Endothelial cell (in vitro differentiated cells): ENCODE data around the gene PLD4. TPM values are rescaled to one million over a fixed set of nuclear protein-coding genes. Genes with fewer than 3 reads are reported as not detected.
A peak's percentile ranks its signal among the peaks of the same experiment; 100 is the strongest.

Experiments
- DNase-seq: peaks from one replicate; pipeline ENCODE4 v3.0.0; 2021; ENCODE audit warnings: low spot score
- H3K27ac Mint-ChIP-seq: one replicate; pipeline ENCODE4 v1.8.0; 2021; ENCODE audit warnings: mixed read lengths, inconsistent platforms; ENCODE audit not compliant: unreplicated experiment
- H3K27me3 Mint-ChIP-seq: one replicate; pipeline ENCODE4 v1.8.0; 2021; ENCODE audit warnings: mild to moderate bottlenecking, moderate library complexity, mixed read lengths, inconsistent platforms; ENCODE audit not compliant: unreplicated experiment
- H3K36me3 Mint-ChIP-seq: one replicate; pipeline ENCODE4 v1.8.0; 2021; ENCODE audit warnings: mild to moderate bottlenecking, low read depth, mixed read lengths, inconsistent platforms; ENCODE audit not compliant: unreplicated experiment
- H3K4me1 Mint-ChIP-seq: one replicate; pipeline ENCODE4 v1.8.0; 2021; ENCODE audit warnings: mild to moderate bottlenecking, mixed read lengths, inconsistent platforms; ENCODE audit not compliant: unreplicated experiment
- H3K4me3 Mint-ChIP-seq: one replicate; pipeline ENCODE4 v1.8.0; 2021; ENCODE audit warnings: mild to moderate bottlenecking, mixed read lengths, inconsistent platforms; ENCODE audit not compliant: unreplicated experiment
- H3K9me3 Mint-ChIP-seq: one replicate; pipeline ENCODE4 v1.8.0; 2021; ENCODE audit warnings: mixed read lengths, inconsistent platforms; ENCODE audit not compliant: unreplicated experiment
- total RNA-seq: library from RNA; stranded (reverse); fragmentation: NEBNext Ultra II Directional; extraction: Animal tissue kit (Norgen Biotek cat#: 25700); gene quantifications from one replicate; pipeline ENCODE4 v1.2.1, GENCODE V29; 2021; ENCODE audit not compliant: unreplicated experiment
- TF ChIP-seq, protein P1 (sequence below): fragments of 200-600 bp; sonication (generic); IDR thresholded peaks from one replicate; pipeline ENCODE4 v1.5.0; 2021; ENCODE audit warnings: antibody characterized with exemption; ENCODE audit not compliant: unreplicated experiment

The PLD4 gene
- total RNA-seq, 1 donor from 2014 or later = 1.3 TPM

DNA sequence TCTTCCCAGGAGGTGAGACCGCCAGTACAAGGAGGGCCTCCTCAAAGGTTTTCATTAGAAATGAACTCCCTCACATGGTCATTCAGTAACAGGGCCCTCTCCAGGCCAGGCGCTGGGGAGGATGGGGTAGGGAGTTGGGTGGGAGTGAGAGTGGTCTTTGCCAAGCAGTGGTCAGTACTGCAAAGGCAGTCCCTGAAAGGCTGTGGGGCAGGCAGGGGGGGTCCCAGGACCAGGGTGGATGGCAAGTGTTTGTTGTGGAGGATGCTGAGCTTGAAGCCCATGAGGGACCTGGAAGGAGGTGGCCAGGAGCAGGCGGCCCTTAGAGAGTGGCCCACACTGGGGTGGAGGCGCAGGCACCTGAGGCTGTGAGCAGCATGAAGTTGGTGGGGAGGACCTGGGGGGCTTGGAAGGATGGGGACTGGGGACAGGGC lies 33.5 kb upstream of the PLD4 start:
- H3K27ac Mint-ChIP-seq = no peak overlapping the region
- H3K9me3 Mint-ChIP-seq = no peaks in the 10 kb centered on the region
- H3K4me1 Mint-ChIP-seq = no peaks in the 10 kb centered on the region
- TF ChIP-seq, protein P1, sequence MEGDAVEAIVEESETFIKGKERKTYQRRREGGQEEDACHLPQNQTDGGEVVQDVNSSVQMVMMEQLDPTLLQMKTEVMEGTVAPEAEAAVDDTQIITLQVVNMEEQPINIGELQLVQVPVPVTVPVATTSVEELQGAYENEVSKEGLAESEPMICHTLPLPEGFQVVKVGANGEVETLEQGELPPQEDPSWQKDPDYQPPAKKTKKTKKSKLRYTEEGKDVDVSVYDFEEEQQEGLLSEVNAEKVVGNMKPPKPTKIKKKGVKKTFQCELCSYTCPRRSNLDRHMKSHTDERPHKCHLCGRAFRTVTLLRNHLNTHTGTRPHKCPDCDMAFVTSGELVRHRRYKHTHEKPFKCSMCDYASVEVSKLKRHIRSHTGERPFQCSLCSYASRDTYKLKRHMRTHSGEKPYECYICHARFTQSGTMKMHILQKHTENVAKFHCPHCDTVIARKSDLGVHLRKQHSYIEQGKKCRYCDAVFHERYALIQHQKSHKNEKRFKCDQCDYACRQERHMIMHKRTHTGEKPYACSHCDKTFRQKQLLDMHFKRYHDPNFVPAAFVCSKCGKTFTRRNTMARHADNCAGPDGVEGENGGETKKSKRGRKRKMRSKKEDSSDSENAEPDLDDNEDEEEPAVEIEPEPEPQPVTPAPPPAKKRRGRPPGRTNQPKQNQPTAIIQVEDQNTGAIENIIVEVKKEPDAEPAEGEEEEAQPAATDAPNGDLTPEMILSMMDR = no peak
- DNase-seq = no peak
- peaks cover 1% of the 10 kb centered on the region for H3K27me3 Mint-ChIP-seq
- no peak overlapping the region for H3K4me3 Mint-ChIP-seq
- H3K36me3 Mint-ChIP-seq = no peaks in the 10 kb centered on the region

DNA sequence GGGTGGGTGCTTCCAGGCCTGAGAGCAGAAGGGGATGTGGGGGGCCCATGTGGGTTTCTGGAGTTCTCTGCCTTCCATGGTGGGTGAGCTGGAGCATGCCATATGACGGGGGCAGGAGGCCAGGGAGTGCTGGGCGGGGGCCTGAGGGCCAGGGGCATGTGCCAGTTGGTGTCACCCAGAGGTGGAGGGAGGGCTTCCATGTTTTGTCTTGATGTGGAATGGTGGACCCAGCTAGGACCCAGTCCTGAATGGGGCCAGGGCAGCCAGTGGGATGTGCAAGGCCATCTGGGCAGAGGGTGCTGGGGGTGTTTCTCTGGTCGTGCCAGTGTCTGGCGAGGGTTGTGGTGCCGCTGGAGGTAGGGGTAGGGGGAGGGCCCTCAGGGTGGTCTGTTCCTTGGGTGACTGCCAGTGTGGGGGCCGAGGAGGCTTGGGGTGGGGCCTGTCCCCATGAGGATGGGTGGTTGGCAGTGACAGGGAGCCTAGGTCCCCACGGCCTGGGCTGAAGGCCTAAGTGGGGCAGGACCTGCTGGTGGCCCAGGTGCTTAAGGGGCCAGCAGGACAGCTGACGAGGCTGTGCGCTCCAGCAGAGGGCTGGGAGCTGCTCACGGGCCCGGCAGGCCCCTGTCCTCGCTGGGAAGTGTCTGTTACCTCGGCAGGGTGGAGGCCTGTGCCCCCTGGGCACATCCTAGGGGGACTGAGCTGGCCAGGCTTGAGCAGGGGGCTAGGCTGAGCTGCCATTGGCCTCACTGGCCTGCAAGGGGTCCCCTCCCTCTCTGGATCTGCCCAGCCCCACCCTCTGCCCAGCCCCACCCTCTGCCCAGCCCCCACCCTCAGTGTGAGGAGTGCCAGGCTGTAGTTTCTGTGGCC lies 32.8 kb upstream of the PLD4 start:
- H3K9me3 Mint-ChIP-seq = no peaks in the 10 kb centered on the region
- peaks cover 1% of the 10 kb centered on the region for H3K27me3 Mint-ChIP-seq
- H3K27ac Mint-ChIP-seq = no peak overlapping the region
- peak; percentile 3 for DNase-seq
- no peaks in the 10 kb centered on the region for H3K4me1 Mint-ChIP-seq
- TF ChIP-seq, protein P1 = no peak
- peaks cover 3% of the 10 kb centered on the region for H3K36me3 Mint-ChIP-seq
- no peak overlapping the region for H3K4me3 Mint-ChIP-seq

DNA sequence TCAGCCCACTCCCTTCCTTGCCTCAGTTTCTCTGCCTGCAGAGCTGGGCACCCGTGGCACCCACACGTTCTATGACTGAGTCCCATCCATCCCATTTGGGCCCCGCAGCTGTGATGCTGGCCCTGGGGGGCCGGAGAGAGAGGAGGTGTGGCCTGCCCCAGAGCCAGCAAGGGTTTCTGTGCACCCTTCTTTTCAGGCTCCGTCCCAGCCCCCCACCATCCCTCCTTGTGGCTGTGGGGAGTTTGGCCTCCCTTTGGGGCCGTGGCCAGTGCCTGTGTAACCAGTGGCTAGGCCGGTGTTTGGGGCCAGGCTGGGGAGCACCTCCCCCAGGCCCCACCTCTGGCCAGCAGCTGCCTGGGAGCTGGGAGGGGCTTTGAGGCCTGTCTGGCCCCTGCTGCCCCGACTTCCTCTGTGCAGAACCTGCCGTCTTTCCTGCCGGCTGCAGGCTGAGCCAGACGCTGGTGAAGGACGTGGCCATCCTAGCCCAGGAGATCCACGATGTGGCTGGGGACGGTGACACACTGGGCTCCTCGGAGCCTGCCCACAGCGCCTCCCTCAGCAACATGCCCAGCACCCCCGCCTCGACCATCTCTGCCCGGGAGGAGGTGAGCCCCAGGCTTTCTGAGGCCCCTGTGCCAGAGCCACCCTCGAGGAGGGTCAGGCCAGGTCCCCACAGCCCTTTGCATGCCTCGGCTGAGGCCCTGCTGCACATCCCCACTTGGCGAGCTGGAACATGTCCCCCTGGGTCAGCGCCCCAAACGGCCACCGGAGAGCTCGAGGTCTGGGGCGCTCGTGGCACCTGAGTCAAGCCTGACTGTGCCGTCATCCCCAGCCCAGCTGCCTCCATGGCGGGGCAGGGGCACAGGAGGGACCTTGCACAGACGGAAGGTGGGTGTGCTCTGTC lies 31.9 kb upstream of the PLD4 start:
- no peak overlapping the region for H3K27ac Mint-ChIP-seq
- TF ChIP-seq, protein P1 = no peak
- H3K27me3 Mint-ChIP-seq = peaks cover 1% of the 10 kb centered on the region
- no peaks in the 10 kb centered on the region for H3K4me1 Mint-ChIP-seq
- no peaks in the 10 kb centered on the region for H3K9me3 Mint-ChIP-seq
- H3K36me3 Mint-ChIP-seq = peaks cover 3% of the 10 kb centered on the region
- no peak overlapping the region for H3K4me3 Mint-ChIP-seq
- DNase-seq = peak; percentile 5

DNA sequence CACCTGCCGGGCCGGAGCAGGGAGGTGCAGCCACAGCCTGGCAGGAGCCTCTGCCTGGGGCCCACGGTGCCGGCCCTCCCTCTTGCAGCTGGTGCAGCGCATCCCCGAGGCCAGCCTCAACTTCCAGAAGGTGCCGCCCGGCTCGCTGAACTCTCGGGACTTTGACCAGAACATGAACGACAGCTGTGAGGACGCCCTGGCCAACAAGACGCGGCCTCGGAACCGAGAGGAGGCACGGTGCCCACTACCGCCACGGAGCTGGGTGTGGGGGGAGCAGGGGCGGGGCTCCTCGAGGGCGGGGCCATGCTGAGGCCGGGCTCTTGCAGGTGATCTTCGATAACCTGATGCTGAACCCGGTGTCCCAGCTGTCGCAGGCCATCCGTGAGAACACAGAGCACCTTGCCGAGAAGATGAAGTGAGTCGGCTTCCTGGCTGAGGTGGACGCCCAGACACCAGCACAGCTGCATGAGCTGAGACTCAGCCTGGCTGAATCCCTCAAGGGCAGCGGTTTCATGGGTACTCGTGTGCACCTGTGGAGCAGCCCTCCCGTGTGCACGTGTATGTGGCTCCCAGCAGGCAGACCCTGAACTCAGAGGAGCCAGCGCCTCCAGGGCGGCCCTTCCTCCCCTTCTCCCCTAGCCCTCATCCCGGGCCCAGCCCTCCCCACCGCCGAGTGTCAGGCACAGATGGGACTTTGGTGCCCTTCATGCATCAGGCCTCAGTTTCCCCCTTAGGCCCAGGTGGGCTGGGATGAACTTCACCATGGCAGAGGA lies 31.1 kb upstream of the PLD4 start:
- Mint-ChIP-seq H3K4me1 (no peaks in the 10 kb centered on the region), H3K9me3 (no peaks in the 10 kb centered on the region), H3K27ac (no peak overlapping the region)

More for the DNA sequence above, 31.1 kb upstream of the PLD4 start:
- no peak overlapping the region for H3K4me3 Mint-ChIP-seq
- H3K27me3 Mint-ChIP-seq = peaks cover 3% of the 10 kb centered on the region
- peaks cover 3% of the 10 kb centered on the region for H3K36me3 Mint-ChIP-seq
- TF ChIP-seq, protein P1 = no peak
- DNase-seq = peak; percentile 3
